ENCODE results near the gene DMRTC2. TPM values are rescaled to one million over a fixed set of nuclear protein-coding genes. Genes with fewer than 3 reads are reported as not detected.

DMRTC2 gene
- polyA plus RNA-seq, 6 donors from 2014 or later = not detected

- ATAC-seq (ENCODE audit: low read depth in 2 of 2) (no peak), DNase-seq (no peak)
- no peaks in the 10 kb centered on the region for H3K27me3 Mint-ChIP-seq
- H3K36me3 Mint-ChIP-seq = peaks cover 5 to 16% of the 10 kb centered on the region in 2 donors
- H3K4me1 Mint-ChIP-seq = peaks cover 37 to 44% (median 38%) of the 10 kb centered on the region in 3 donors
- no peak overlapping the region for H3K4me3 Mint-ChIP-seq
- H3K9me3 Mint-ChIP-seq = no peaks in the 10 kb centered on the region
- H3K27ac Mint-ChIP-seq = peak overlapping the region in 1 of 6 donors; percentile 62
Measured at GRCh38 chr19:41892173-41892902, 47.5 kb downstream of the DMRTC2 start.

DNA sequence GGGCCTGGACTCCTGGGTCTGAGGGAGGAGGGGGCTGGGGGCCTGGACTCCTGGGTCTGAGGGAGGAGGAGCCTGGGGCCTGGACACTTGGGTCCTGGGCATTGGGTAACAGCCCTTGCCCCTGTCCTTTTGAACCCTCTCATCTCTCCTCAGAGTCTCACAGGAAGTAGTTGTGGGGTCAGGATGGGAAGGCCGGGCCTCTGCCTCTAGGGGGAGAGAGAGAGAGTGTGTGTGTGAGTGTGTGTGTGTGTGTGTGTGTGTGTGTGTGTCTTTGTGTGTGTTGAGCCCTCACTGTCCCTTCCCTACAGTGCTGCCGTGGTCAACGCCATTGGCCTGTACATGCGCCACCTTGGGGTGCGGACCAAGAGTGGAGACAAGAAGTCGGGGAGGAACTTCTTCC, 49.1 kb downstream of the DMRTC2 start:
- Mint-ChIP-seq H3K36me3 (peaks cover under 1 to 26% of the 10 kb centered on the region in 2 donors), H3K9me3 (no peaks in the 10 kb centered on the region), H3K4me3 (peak overlapping the region in 1 of 8 donors; percentile 25), H3K27me3 (no peaks in the 10 kb centered on the region), H3K27ac (peak overlapping the region in 3 of 6 donors; percentile 49 to 89 (median 73)), H3K4me1 (peaks cover 31 to 39% (median 33%) of the 10 kb centered on the region in 3 donors)
- ATAC-seq (ENCODE audit: low read depth in 2 of 2) = no peak
- DNase-seq = no peak

DNA sequence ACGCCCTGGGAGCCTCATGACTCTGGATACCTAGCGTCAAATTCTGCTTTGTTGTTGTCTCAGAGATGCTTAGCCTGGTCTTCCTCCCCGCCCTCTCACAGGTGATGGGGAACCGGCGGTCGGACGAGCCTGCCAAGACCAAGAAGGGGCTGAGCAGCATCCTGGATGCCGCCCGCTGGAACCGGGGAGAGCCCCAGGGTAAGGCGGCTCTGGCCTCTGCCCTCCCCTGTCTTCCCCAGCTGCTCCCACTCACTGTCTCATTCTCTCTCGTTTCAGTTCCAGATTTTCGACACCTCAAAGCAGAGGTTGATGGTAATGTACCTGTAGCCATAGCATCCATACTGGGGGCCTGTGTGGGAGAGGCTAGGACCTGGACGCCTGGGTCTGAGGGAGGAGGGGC, 49.5 kb downstream of the DMRTC2 start:
- no peaks in the 10 kb centered on the region for H3K9me3 Mint-ChIP-seq
- no peaks in the 10 kb centered on the region for H3K27me3 Mint-ChIP-seq
- DNase-seq = no peak
- H3K27ac Mint-ChIP-seq = peak overlapping the region in 3 of 6 donors; percentile 49 to 73 (median 50)
- no peak for ATAC-seq (ENCODE audit: low read depth in 2 of 2)
- no peak overlapping the region for H3K4me3 Mint-ChIP-seq
- H3K36me3 Mint-ChIP-seq = peaks cover 5 to 30% of the 10 kb centered on the region in 2 donors
- H3K4me1 Mint-ChIP-seq = peaks cover 33 to 43% (median 34%) of the 10 kb centered on the region in 3 donors

- H3K36me3 Mint-ChIP-seq = peaks cover 12 to 32% of the 10 kb centered on the region in 2 donors
- no peak for DNase-seq
- ATAC-seq (ENCODE audit: low read depth in 2 of 2) = peak in 1 of 2 donors; percentile 37
Measured at GRCh38 chr19:41895745-41896580, 51.1 kb downstream of the DMRTC2 start.

DNA sequence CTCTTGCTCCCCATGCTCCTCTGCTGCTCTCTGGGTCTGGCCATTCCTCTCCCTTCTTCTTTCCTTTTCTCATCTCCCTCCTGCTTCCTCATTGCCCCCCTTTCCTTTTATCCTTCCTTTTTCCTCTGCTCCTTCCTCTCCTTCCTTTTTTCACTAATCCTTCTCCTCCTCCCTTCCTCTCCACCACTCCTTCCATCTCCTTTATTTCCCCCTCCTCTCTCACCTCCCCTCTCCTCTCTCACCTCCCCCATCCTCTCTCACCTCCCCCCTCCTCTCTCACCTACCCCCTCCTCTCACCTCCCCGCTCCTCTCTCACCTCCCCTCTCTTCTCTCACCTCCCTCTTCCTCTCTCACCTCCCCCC, 51.7 kb downstream of the DMRTC2 start:
- peak overlapping the region in 1 of 6 donors; percentile 83 for H3K27ac Mint-ChIP-seq
- no peak overlapping the region for H3K4me3 Mint-ChIP-seq
- no peaks in the 10 kb centered on the region for H3K27me3 Mint-ChIP-seq
- no peak for ATAC-seq (ENCODE audit: low read depth in 2 of 2)
- no peaks in the 10 kb centered on the region for H3K9me3 Mint-ChIP-seq
- peaks cover 12 to 32% of the 10 kb centered on the region in 2 donors for H3K36me3 Mint-ChIP-seq
- peaks cover 25 to 34% (median 27%) of the 10 kb centered on the region in 3 donors for H3K4me1 Mint-ChIP-seq
- DNase-seq = no peak

More at GRCh38 chr19:41895745-41896580, 51.1 kb downstream of the DMRTC2 start:
- no peak overlapping the region for H3K4me3 Mint-ChIP-seq
- peaks cover 27 to 36% (median 29%) of the 10 kb centered on the region in 3 donors for H3K4me1 Mint-ChIP-seq
- H3K9me3 Mint-ChIP-seq = no peaks in the 10 kb centered on the region
- H3K27me3 Mint-ChIP-seq = no peaks in the 10 kb centered on the region
- peak overlapping the region in 5 of 6 donors; percentile 51 to 88 (median 83) for H3K27ac Mint-ChIP-seq

GRCh38 chr19:41897181-41897580, 52.3 kb downstream of the DMRTC2 start:
- ATAC-seq (ENCODE audit: low read depth in 2 of 2) (no peak), DNase-seq (no peak)
- no peaks in the 10 kb centered on the region for H3K9me3 Mint-ChIP-seq
- no peak overlapping the region for H3K4me3 Mint-ChIP-seq
- H3K4me1 Mint-ChIP-seq = peaks cover 22 to 33% (median 32%) of the 10 kb centered on the region in 3 donors
- peaks cover 12 to 32% of the 10 kb centered on the region in 2 donors for H3K36me3 Mint-ChIP-seq
- no peaks in the 10 kb centered on the region for H3K27me3 Mint-ChIP-seq
- no peak overlapping the region for H3K27ac Mint-ChIP-seq

GRCh38 chr19:41897820-41898219, 53.0 kb downstream of the DMRTC2 start:
- Mint-ChIP-seq H3K4me3 (no peak overlapping the region), H3K27ac (peak overlapping the region in 5 of 6 donors; percentile 33 to 87 (median 61)), H3K4me1 (peaks cover 21 to 35% (median 32%) of the 10 kb centered on the region in 3 donors), H3K27me3 (no peaks in the 10 kb centered on the region), H3K36me3 (peaks cover 12 to 32% of the 10 kb centered on the region in 2 donors), H3K9me3 (no peaks in the 10 kb centered on the region)
- ATAC-seq (ENCODE audit: low read depth in 2 of 2) = no peak
- no peak for DNase-seq

DNA sequence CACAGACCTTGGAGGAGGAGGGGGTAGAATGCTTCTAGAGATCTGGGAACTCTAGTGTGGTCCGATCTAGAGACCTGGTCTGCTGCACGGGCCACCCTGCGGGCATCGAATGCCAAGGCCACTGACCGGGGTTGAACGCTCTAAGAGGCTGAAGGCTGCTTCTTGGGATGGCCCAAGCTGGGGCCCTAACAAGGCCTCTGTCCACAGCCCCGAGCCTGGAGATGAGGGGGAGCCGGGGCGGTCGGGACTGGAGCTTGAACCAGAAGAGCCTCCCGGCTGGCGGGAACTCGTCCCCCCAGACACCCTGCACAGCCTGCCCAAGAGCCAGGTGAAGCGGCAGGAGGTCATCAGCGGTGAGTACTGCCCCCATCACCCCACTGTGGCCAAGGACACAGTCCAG, 53.4 kb downstream of the DMRTC2 start:
- DNase-seq (no peak), ATAC-seq (ENCODE audit: low read depth in 2 of 2) (no peak)
- peaks cover 12 to 32% of the 10 kb centered on the region in 2 donors for H3K36me3 Mint-ChIP-seq
- H3K4me3 Mint-ChIP-seq = no peak overlapping the region
- no peaks in the 10 kb centered on the region for H3K27me3 Mint-ChIP-seq
- peak overlapping the region in 3 of 6 donors; percentile 50 to 87 (median 65) for H3K27ac Mint-ChIP-seq
- peaks cover 18 to 35% (median 28%) of the 10 kb centered on the region in 3 donors for H3K4me1 Mint-ChIP-seq
- no peaks in the 10 kb centered on the region for H3K9me3 Mint-ChIP-seq

Other genes with a start within 250 kb of the DMRTC2 start
- gene CEACAM4, start 218.0 kb upstream of the DMRTC2 start, polyA plus RNA-seq (ENCODE audit: low read depth in 6 of 6) = under 1 TPM in 1 of 6 donors, not detected in 5; 0.44 TPM
- not detected for gene CEACAM7, start 156.8 kb upstream of the DMRTC2 start, polyA plus RNA-seq (ENCODE audit: low read depth in 6 of 6)
- not detected for gene CEACAM5, start 136.4 kb upstream of the DMRTC2 start, polyA plus RNA-seq (ENCODE audit: low read depth in 6 of 6)
- not detected for gene CEACAM6, start 89.5 kb upstream of the DMRTC2 start, polyA plus RNA-seq (ENCODE audit: low read depth in 6 of 6)
- gene CEACAM3, start 48.5 kb upstream of the DMRTC2 start, polyA plus RNA-seq (ENCODE audit: low read depth in 6 of 6) = not detected
- gene LYPD4, start 359 bp upstream of the DMRTC2 start, polyA plus RNA-seq (ENCODE audit: low read depth in 6 of 6) = not detected
- gene RPS19, start 15.2 kb downstream of the DMRTC2 start, polyA plus RNA-seq (ENCODE audit: low read depth in 6 of 6) = 1,000 to 10,000 TPM; 4,276 to 8,441 (median 6,198) TPM
- gene CD79A, start 32.2 kb downstream of the DMRTC2 start, polyA plus RNA-seq (ENCODE audit: low read depth in 6 of 6) = 1,000 to 10,000 TPM; 3,426 to 4,601 (median 4,008) TPM
- 100 to 1,000 TPM; 110 to 220 (median 122) TPM for gene ARHGEF1, start 38.1 kb downstream of the DMRTC2 start, polyA plus RNA-seq (ENCODE audit: low read depth in 6 of 6)
- gene ERFL, start 83.4 kb downstream of the DMRTC2 start, polyA plus RNA-seq (ENCODE audit: low read depth in 6 of 6) = not detected
- gene RABAC1, start 114.3 kb downstream of the DMRTC2 start, polyA plus RNA-seq (ENCODE audit: low read depth in 6 of 6) = 100 to 1,000 TPM; 218 to 268 (median 245) TPM
- 1 to 10 TPM in 1 of 6 donors, under 1 TPM in 4, not detected in 1; 0.29 to 1.1 (median 0.45) TPM for gene ATP1A3, start 149.2 kb downstream of the DMRTC2 start, polyA plus RNA-seq (ENCODE audit: low read depth in 6 of 6)
- gene GRIK5, start 225.2 kb downstream of the DMRTC2 start, polyA plus RNA-seq (ENCODE audit: low read depth in 6 of 6) = not detected
- 10 to 100 TPM in 5 of 6 donors, 1 to 10 TPM in 1; 6.0 to 27.0 (median 12.2) TPM for gene ZNF574, start 231.1 kb downstream of the DMRTC2 start, polyA plus RNA-seq (ENCODE audit: low read depth in 6 of 6)

All from naive B cell (primary cell).